Ectodermal cell (in vitro differentiated cells): ENCODE data around the gene MYLK.
"Not testable (repeated sequence)": the region's sequence is repeated elsewhere in the genome, so short reads cannot be mapped to it uniquely, and the experiment has no call there.

ENCODE experiments used
- H3K27ac ChIP-seq: 2 replicates; pipeline ENCODE4 v1.7.0; 2013; ENCODE audit warnings: mild to moderate bottlenecking, low read depth, low read length; ENCODE audit not compliant: insufficient read depth, poor library complexity, severe bottlenecking
- H3K27me3 ChIP-seq: 2 replicates; pipeline ENCODE4 v1.7.0; 2013; ENCODE audit warnings: mild to moderate bottlenecking, low read length; ENCODE audit not compliant: insufficient read depth, control insufficient read depth, poor library complexity, severe bottlenecking
- H3K36me3 ChIP-seq: one replicate; pipeline ENCODE4 v1.7.0; 2013; ENCODE audit warnings: low read length; ENCODE audit not compliant: control insufficient read depth, insufficient read depth
- H3K4me1 ChIP-seq: one replicate; pipeline ENCODE4 v1.7.0; 2013; ENCODE audit warnings: low read length; ENCODE audit not compliant: control insufficient read depth, insufficient read depth
- H3K4me3 ChIP-seq: 2 replicates; pipeline ENCODE4 v1.7.0; 2013; ENCODE audit warnings: low read depth, low read length, control low read depth; ENCODE audit not compliant: insufficient read depth
- H3K9me3 ChIP-seq: 2 replicates; pipeline ENCODE4 v1.7.0; 2013; ENCODE audit warnings: mild to moderate bottlenecking, low read length, moderate library complexity; ENCODE audit not compliant: control insufficient read depth
- WGBS, 2 experiments: methylation state at CpG; one replicate each; pipeline ENCODE4 v1.1.7; 2013; ENCODE audit warnings: missing lambda C conversion rate in 2 of 2; 5-methylcytosine and 5-hydroxymethylcytosine counted together

Gene MYLK

GRCh38 chr3:123618768-123619484 is 265.2 kb downstream of the MYLK start:
- no peaks in the 10 kb centered on the region for H3K9me3 ChIP-seq
- no peaks in the 10 kb centered on the region for H3K27me3 ChIP-seq
- H3K4me1 ChIP-seq, result no peaks in the 10 kb centered on the region
- no peaks in the 10 kb centered on the region for H3K36me3 ChIP-seq
- no peak overlapping the region for H3K4me3 ChIP-seq
- no peak overlapping the region for H3K27ac ChIP-seq
- 96 to 99% methylated on average over 5 of the region's 5 CpGs for WGBS, 2 experiments

GRCh38 chr3:123618076-123618708 is 265.9 kb downstream of the MYLK start:
- Histone ChIP-seq H3K36me3 (no peaks in the 10 kb centered on the region), H3K27me3 (no peaks in the 10 kb centered on the region), H3K4me3 (no peak overlapping the region), H3K9me3 (no peaks in the 10 kb centered on the region), H3K4me1 (no peaks in the 10 kb centered on the region), H3K27ac (no peak overlapping the region)
- 88% methylated on average over 7 of the region's 7 CpGs for WGBS, 2 experiments

- no peak overlapping the region for H3K27ac ChIP-seq
- no peaks in the 10 kb centered on the region for H3K9me3 ChIP-seq
- H3K4me1 ChIP-seq, result no peaks in the 10 kb centered on the region
- no peaks in the 10 kb centered on the region for H3K27me3 ChIP-seq
- no peak overlapping the region for H3K4me3 ChIP-seq
- WGBS, 2 experiments, result 86 to 88% methylated on average over 6 of the region's 6 CpGs
- peaks cover 6% of the 10 kb centered on the region for H3K36me3 ChIP-seq
Observed at GRCh38 chr3:123616593-123616992, 267.5 kb downstream of the MYLK start.

- Histone ChIP-seq H3K4me1 (no peaks in the 10 kb centered on the region), H3K4me3 (no peak overlapping the region), H3K27me3 (no peaks in the 10 kb centered on the region), H3K27ac (no peak overlapping the region), H3K9me3 (no peaks in the 10 kb centered on the region), H3K36me3 (peaks cover 6% of the 10 kb centered on the region)
- WGBS, 2 experiments, result 93% methylated on average over 2 of the region's 2 CpGs
Observed at GRCh38 chr3:123613543-123613942, 270.6 kb downstream of the MYLK start.

- not testable (repeated sequence) for H3K27me3 ChIP-seq, H3K27ac ChIP-seq, H3K4me1 ChIP-seq, H3K9me3 ChIP-seq, H3K4me3 ChIP-seq, H3K36me3 ChIP-seq
- 97% methylated on average over 6 to 7 of the region's 7 CpGs for WGBS, 2 experiments
Observed at GRCh38 chr3:123611674-123612073, 272.5 kb downstream of the MYLK start.

GRCh38 chr3:123611082-123611481 is 273.1 kb downstream of the MYLK start:
- Histone ChIP-seq H3K4me3 (no peak overlapping the region), H3K9me3 (no peaks in the 10 kb centered on the region), H3K27me3 (no peaks in the 10 kb centered on the region), H3K27ac (no peak overlapping the region), H3K4me1 (no peaks in the 10 kb centered on the region), H3K36me3 (peaks cover 6% of the 10 kb centered on the region)

GRCh38 chr3:123610331-123610730 is 273.8 kb downstream of the MYLK start:
- H3K4me1 ChIP-seq, result no peaks in the 10 kb centered on the region
- no peaks in the 10 kb centered on the region for H3K9me3 ChIP-seq
- peaks cover 6% of the 10 kb centered on the region for H3K36me3 ChIP-seq
- H3K27ac ChIP-seq, result no peak overlapping the region
- no peaks in the 10 kb centered on the region for H3K27me3 ChIP-seq
- 88 to 92% methylated on average over 3 of the region's 3 CpGs for WGBS, 2 experiments
- no peak overlapping the region for H3K4me3 ChIP-seq

- Histone ChIP-seq H3K9me3 (no peaks in the 10 kb centered on the region), H3K27me3 (no peaks in the 10 kb centered on the region), H3K4me1 (no peaks in the 10 kb centered on the region), H3K27ac (no peak overlapping the region), H3K4me3 (no peak overlapping the region), H3K36me3 (peaks cover 6% of the 10 kb centered on the region)
- 94% methylated on average over 5 of the region's 5 CpGs for WGBS, 2 experiments
Observed at GRCh38 chr3:123609063-123609462, 275.1 kb downstream of the MYLK start.

GRCh38 chr3:123608263-123608937 is 275.7 kb downstream of the MYLK start:
- H3K27ac ChIP-seq, result no peak overlapping the region
- no peaks in the 10 kb centered on the region for H3K4me1 ChIP-seq
- H3K4me3 ChIP-seq, result no peak overlapping the region
- 94 to 99% methylated on average over 3 of the region's 3 CpGs for WGBS, 2 experiments
- no peaks in the 10 kb centered on the region for H3K27me3 ChIP-seq
- peaks cover 6% of the 10 kb centered on the region for H3K36me3 ChIP-seq
- H3K9me3 ChIP-seq, result no peaks in the 10 kb centered on the region

GRCh38 chr3:123606527-123606926 is 277.6 kb downstream of the MYLK start:
- H3K4me3 ChIP-seq, result no peak overlapping the region
- H3K9me3 ChIP-seq, result no peaks in the 10 kb centered on the region
- H3K27ac ChIP-seq, result peak overlapping the region; percentile 17
- H3K27me3 ChIP-seq, result no peaks in the 10 kb centered on the region
- H3K36me3 ChIP-seq, result no peaks in the 10 kb centered on the region
- no peaks in the 10 kb centered on the region for H3K4me1 ChIP-seq
